ENCODE results near the gene MANSC1.

- no peak for TF ChIP-seq CTCF (IDR thresholded peaks at IDR 0.05)
- TF ChIP-seq POLR2A (IDR thresholded peaks at IDR 0.05) = no peak
- no peak for TF ChIP-seq POLR2AphosphoS5 (IDR thresholded peaks at IDR 0.05)
- no peak for TF ChIP-seq EP300 (IDR thresholded peaks at IDR 0.05)
Measured at GRCh38 chr12:12290206-12290605, 59.8 kb downstream of the MANSC1 start.
